GM19438 (cell line): ENCODE measurements around the gene TMEM229B.

ENCODE experiments used
- ATAC-seq: cut with Tn5 transposase; IDR thresholded peaks from one replicate; pipeline ENCODE4 v1.9.1; 2021; ENCODE audit warnings: low read depth; ENCODE audit not compliant: unreplicated experiment

TMEM229B gene

DNA sequence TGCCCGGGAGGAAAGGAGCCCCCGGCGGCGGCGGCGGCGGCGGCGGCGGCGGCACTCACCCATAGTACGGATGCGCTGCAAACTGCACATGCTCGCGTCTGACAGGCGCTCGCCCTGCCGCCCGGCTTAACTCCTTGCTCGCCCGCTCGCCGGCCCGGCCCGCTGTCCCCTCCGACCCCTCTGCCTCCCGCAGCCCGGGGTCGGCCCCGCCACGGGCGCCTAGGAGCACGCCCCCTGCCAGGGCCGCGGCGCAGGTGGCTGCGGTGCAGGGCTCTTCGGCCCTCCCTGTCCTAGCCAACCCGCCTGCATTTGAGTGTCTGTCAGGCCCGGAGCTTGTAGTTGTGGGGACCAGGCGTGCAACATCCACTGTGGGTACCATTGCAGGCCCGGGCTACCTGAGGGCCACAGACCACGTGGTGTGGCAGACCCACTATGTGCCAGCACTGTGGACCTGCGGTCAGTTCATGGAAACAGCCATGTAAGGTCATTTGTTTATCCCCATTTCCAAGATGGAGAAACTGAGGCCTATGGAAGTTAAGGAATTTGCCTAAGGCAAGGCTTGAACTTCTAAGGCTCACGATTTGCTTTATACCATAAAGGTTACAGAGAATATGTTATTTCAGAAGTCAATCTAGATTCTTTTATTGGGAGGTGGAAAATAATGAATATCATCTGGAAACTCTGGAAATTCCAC lies 27.0 kb upstream of the TMEM229B start:
- peak; percentile 36 for ATAC-seq

DNA sequence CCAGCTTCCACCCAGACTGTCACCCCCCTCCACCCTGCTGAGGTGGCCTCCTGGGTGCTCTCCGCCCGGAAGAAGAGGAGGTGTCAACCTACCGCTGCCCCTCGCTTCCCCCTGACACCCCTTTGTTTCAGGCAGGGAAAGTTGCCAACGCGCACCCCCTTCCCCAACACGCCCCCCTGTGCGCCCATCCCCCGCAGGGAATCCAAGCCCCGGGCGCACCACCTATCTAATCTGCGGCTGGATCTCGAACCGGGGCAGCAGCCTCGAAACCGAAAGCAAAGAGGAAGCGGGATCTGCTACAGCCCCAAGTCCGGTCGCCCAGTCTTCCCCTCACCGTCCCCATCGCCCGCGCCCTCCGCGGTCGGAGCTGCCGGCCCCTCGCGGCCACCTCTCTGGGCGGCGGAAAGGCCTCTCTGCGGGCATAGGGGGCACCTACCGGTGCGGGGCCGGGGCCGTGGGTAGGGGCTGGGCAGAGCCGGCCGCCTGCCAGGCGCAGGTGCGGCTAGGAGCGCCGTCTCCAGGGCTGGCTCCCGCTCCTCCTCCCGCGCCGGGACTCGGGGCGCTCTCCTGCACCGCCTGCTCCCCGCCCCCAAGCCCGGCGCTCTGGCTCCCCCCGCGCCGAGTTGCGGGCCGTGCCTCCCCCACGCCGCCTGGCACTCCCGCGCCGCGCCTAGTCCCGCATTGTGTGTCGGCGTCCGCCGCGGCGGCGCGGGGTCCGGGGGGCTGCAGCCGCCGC lies 26.3 kb upstream of the TMEM229B start:
- peak; percentile 42 for ATAC-seq

DNA sequence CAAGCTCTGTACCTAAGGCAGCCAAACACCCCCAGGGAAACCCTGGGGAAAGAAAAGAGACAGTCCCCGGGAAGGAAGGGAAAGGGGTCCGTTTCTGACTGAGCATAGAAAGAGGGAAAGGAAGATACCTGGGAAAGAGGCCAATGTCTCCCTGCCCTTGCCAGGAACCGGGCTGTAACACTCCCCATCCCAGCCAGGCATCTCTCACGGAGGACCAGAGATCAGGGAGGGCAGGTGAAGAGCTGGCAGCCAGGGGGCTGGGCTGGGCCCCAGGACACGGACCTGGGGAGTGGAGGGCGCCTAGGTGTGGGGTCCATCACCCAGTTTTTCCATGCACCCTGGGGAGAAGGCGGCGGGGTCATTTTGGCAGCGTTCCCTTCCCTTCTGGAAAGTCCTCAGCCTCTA lies 25.7 kb upstream of the TMEM229B start:
- no peak for ATAC-seq

DNA sequence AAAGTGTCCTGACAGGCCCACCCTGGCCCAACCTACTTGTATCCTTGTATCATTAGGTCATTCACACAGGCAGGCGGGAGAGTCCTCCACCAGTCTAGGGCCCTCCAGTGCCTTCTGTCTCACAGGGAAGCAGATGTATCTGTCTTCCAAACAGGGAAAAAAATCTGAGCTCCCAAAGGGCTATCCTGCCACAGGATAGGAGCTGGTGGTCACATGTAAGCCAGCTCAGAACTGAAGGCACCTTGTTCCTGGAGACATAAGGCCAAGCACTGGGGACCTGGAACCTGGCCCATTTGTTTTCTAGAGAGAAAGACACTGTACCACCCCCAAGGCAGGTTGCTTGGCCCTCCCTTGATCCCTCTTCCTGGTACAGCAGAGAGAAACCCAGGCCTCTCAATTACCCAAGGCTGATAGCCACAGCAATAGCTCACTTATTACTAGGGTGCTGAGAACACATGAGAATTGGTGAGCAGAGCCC lies 25.1 kb upstream of the TMEM229B start:
- ATAC-seq, result peak; percentile 48

DNA sequence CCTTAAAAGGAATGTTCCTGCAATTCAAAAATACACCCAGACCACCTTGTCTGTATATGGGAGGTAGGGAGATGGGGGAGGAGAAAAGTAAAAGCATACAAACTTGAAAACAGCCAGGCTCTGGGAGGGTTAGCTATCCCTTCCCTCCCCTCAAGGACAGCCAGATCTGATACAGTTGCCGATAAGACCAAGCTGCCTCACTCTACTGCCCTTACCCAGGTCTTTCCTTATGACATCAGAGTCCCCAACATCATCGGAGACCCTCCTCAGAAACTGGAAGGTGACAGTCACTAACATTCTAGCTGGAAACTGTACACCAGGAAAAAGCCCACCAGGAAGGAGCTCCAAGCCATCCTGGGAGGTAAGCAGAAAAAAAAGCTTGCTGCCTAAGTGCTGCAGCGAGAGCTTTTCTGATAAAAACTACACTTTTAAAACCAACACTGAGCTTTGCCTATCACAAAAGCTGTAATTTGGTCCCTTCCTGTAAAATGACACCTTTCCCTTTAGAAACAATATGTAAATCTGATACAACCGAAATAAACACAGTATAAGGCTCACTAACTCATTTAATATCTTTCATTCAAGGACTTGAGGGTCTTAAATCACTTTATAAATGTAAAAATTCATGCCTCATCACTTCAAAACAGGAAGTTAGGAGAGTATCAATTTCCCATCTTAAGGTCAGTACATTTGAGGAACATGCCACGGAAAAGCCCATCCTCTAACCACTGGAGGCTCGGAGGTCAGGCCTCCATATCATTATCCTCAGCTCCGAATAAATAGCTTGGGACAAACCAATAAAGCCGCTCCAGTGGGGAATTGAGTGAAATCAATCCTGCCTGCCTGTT lies 24.2 kb upstream of the TMEM229B start:
- ATAC-seq, result no peak

DNA sequence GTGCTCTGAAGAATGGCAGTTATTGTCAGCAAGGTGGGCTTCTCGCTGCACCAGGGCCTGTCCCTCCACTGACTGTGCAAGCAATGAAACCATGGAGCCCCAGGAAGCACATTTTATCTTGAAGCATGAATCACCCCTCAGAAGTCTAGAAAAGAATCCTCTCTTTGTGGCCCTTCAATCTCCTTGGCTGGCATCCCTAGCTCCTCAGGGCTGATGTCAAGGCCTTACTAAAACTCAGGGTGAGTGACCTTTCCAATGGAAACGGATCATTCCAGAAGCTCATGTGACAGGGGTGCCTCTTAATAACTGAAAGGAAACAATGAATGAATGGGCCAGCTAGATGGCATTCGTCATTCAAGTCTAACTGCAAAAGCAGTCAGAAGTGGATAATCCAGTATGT lies 22.3 kb upstream of the TMEM229B start:
- no peak for ATAC-seq

DNA sequence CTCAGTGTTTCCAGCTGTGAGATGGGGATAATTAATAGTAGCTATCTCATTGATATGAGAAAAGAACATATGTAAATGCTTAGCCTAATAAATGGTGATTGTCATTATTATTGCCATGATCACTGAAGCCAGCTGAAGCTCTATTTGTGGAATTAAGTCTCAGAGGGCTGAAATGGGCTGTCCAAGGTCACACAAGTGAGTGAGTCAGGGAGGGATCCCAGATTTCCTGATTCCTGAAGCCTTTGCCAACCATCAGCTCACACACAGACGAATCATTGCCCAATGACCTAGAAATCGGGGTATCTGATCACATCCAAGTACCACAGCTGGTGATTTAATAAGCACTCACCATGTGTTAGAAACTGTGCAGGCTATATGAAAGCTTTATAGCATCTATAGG lies 21.6 kb upstream of the TMEM229B start:
- ATAC-seq, result no peak

DNA sequence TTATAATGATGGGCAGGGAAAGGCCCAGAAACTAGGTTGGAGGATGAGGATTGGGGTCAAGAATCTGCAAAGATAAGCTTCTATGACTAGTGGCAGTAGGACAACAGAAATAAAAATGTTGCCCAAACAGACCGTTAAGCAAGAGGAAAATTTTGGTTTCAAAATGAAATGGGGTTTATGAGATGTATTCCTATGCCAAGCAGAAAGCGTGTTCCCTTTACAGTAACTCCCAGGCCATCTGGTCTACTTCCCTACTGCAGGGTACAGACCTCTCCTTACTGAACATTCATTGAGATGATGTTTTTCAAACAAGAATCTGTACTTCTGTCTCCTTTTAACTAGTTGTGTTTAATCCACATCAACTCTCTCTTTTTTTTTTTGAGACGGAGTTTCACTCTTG lies 20.4 kb upstream of the TMEM229B start:
- no peak for ATAC-seq

DNA sequence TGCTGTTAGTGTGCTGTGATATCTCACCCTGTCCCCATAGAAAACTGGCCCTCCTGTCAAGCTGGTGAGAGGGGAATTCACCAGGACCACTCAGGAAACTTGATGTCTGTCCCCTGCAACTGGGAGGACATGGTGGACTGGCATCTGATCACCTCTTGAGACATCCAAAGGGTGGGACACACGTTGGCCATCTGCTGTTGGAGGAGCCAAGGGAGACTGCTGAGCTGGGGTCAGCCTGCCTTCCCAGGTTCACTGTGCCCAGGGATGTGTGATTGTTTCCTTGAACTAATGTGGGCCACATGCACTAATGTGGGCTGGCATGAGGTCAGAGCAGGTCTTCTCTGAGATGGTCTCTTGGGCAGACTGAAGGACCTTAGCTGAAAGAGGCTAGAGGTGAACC lies 16.7 kb upstream of the TMEM229B start:
- no peak for ATAC-seq

DNA sequence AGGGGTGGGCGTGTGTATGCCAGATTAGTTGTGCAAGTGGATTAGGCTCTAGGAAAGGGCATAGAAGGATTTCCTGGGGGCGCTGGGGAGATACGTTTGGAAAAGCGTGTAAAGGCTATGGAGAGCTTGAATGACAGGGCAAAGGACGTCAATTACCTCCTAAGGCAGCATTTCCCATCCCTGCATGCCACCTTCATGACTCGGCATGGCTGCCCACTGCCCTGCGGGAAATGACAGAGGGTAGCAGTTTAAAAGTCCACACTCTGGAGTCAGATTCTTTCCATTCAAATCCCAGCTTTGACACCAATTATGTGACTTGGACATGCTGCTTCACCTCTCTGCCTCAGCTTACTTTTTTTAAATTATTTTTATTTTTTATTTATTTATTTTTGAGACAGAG lies 14.8 kb upstream of the TMEM229B start:
- ATAC-seq, result no peak

DNA sequence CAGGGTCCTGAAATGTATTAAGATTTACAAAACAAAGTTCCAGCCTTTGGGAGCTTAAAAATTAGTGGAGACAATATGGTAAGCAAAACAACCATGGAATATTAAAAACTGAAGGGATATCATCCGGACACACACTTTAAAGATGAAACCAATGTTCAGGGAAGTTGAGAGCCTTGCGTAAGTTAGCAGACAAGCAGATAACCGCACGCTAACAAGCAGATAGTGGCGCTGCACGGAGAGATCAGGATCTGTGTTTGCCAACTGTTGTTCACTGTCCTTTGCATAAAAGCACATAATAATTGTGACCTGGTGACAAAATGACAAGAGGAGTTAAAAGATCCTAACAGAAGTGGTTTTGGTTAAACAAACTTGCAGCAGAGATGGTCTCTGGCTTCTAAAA lies 14.3 kb upstream of the TMEM229B start:
- no peak for ATAC-seq

DNA sequence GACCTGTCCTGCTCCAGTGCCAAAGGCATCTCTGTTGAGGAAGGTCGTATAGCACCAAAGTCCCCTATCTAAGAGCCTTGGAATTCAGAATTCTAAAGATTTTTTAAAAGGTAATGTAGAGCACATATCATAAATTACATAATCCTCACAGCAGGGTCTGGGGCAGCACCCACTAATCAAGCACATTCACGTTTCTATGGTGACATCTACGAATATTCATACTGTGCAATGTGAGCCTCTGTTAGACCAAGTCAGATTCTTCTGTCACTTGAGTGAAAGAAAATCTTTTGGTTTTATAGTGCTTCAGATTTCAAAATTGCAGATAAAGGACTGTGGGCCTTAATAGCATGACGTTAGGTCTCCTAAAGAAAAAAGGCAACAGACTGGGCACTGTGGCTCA lies 13.1 kb upstream of the TMEM229B start:
- ATAC-seq, result no peak

DNA sequence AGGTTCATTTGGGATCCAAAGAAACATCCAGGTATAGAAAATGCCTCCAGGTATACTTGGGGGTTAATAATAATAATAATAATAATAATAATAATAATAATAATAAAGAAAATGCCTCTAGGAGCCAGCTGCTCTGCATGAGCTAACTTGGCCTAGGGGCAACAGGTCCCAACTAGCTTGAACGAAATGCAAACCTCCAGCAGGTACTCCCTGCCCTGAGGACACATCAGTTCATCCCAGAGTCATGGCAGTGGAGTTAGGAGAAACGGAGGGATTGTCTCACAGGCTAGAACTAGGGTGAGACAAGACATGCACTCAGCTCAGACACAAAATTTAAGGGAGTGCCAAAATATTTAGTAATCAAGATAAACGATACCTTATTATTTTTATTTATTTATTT lies 12.5 kb upstream of the TMEM229B start:
- no peak for ATAC-seq

DNA sequence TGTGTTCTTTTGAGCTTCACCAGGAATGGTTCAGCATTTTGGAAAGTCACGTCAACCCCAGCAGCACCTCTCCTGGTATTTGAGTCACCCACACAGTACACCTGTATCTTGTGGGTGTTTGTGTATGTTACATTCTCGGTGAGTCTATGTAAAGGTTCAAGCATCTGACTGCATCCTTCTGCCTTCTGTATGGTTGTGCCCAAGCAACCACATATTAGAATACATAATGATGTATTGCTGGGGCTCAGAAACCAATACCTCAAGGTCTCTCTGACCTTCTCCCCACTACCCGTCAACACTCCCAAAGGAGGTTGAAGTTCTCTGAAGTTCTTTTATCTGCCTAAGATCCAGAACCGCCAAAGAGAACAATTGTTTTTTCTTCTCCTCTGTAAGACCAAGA lies 9.2 kb upstream of the TMEM229B start:
- no peak for ATAC-seq

DNA sequence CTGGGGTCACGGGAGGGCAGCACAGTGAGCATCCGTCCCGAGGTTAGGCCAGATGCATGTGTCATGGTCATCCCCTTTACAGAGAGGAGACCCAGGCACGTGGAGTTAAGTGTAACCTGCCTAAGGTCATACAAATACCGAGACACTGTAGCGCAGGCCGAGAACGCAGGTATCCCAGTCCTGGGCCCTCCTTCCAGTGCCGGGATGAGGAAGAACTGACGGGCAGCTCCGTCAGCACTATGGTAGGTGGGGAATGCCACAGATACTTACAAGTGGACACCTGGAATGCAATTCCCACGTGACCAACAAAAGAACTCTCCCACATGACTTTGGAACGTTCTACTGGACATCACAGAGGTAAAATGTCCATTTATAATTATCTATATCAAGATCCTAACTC lies 8.7 kb upstream of the TMEM229B start:
- no peak for ATAC-seq

DNA sequence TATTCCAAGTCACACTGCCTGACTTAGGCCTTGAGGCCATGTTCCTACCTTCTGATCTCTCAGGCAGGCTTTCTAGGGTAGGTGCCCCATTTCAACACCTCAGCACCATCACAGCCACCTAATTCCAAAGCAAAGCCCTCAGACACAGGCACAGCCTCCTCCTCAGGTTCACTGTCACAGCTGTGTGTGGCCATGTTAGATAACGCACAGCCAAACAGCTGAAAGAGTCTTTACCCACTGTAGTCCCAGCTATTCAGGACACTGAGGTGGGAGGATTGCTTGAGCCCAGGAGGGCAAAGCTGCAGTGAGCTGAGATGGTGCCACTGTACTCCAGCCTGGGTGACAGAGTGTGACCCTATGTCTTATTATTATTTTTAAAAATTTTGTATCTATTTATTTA lies 7.3 kb upstream of the TMEM229B start:
- no peak for ATAC-seq

DNA sequence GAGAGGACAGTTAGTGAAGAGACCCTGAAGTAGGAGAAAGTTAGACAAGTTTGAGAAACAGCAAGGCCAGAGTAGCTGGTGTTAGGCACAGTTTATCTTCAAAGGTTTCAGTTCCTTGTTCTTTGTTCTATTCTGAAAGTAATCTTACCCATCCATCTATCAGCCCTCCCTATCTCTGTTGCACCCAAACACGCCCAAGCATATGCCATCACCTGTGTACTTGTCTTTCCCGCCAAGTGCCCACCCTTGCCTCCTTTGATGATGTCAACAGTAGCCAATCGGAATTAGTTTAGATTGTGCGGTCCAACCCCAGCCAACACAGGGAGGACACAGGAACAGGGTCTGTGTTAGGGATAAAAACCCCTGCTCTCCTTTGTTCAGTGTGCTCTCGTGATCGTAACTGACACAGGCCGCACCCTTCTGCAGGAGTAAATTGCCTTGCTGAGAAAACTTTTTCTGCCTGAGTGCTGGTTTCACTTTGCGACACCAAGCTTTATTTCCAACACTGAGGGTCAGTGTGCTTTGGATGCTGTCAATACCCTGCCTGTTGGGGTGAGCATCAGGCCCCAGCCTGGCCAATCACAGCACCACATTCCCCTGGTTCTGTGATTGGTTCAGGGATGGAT lies 4.7 kb upstream of the TMEM229B start:
- no peak for ATAC-seq

DNA sequence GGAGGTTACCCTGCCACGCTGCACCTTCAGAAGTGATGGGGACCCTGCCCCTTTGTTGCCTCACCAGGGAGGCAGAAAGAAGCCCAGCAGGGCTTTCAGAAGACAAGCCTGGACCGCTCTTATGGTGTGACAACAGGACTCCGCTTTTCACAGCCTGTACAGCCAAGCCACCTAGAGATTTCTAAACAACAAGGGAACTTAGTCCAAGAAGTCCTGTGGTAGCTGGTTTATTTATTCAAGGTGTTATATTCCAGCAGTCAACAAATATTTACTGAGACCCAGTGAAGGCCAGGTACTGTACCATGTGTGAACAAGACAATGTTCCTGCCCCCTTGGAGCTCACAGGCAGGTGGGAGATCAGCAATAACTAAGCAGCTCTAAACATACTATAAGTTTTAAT lies 4.0 kb upstream of the TMEM229B start:
- ATAC-seq, result no peak

DNA sequence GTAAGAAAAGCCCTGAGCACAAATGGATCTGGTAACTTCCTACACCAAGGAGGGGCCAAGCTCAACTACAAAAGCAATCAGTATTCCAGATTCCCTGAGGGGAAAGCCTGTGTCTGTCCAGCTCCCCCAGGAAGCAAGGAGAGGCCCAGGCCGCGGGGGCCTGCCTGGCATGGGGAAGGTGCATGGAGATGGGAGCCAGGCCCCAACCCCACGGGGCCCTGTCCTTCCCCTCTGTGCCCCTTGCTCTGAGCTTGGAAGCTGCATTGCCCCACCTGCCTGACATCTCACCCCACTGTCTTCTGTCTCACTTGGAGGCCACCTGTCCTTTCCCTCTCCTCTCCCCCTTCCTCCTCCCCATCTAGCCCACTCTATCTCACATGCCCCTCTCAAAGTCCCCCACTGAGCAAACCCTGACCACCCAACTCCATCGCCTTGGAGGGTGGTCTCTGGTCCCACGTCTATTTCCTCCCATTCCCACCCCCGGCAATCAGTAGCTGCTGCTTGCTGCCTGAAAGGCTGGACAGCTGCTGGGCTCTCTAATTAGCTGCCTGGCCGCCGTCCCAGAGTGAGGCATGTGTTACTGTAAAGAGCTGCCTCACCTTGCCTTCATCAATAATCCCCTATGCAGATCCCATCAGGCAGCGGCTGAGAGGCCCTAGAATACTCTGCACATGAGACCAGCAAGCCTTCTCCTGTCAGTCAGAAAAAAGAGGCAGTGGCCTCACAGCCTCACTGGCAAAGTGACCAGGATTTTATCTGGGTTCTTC lies 3.4 kb upstream of the TMEM229B start:
- ATAC-seq, result no peak

DNA sequence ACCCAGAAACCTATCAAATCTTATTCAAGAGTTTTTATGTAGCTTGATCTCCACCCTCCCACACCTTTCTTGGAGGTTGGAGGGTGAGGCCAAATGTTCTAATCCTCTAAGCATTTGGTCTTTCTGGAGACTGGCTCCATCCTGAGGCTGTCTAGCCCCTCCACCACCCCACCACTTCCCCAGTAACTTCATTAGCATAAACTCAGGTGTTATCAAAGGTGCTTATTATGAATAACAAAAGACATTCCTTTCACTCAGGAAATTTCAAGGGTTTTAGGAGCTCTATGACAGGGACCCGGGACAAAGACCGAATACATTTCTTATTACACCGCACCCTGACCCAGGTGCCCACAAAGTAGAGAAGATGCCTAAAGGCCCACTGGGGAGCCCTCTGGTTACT lies 2.8 kb upstream of the TMEM229B start:
- ATAC-seq, result no peak
